GM23248 (cell line): ENCODE results near the gene FXYD3.

Experiments
- EZH2 ChIP-seq: fragments of 200-600 bp; sonication (generic); IDR thresholded peaks from 2 replicates; pipeline ENCODE4 v1.6.1; 2018; ENCODE audit warnings: antibody characterized with exemption, mild to moderate bottlenecking; ENCODE audit not compliant: insufficient read depth, poor library complexity, severe bottlenecking
- EZH2phosphoT487 ChIP-seq: fragments of 200-600 bp; sonication (generic); IDR thresholded peaks from 2 replicates; pipeline ENCODE4 v1.6.1; 2018; ENCODE audit warnings: antibody characterized with exemption, moderate library complexity, mild to moderate bottlenecking, low read depth; ENCODE audit not compliant: insufficient read depth

GRCh38 chr19:35153701-35154524 lies 38.3 kb downstream of the FXYD3 start:
- TF ChIP-seq EZH2 (no peak), EZH2phosphoT487 (no peak)
